AG04450 (cell line): ENCODE data around the gene DHCR7. TPM values are rescaled to one million over a fixed set of nuclear protein-coding genes. Genes with fewer than 3 reads are reported as not detected.
"Not testable (repeated sequence)": the region's sequence is repeated elsewhere in the genome, so short reads cannot be mapped to it uniquely, and the experiment has no call there.

Source experiments
- CTCF ChIA-PET: fragments of 300-600, 350-600 bp; formaldehyde crosslinking; extraction: SDS; loops from one replicate; lab custom pipeline; 2022; ENCODE audit warnings: antibody characterized with exemption, inconsistent platforms; lab: Charles Lee
- POLR2A ChIA-PET: fragments of 350-600 bp; formaldehyde crosslinking; extraction: SDS; loops from one replicate; lab custom pipeline; 2021; ENCODE audit warnings: antibody characterized with exemption, inconsistent platforms; lab: Yijun Ruan, JAX
- DNase-seq: peaks from one replicate; pipeline ENCODE4 v3.0.0-alpha.2; 2011; ENCODE audit warnings: low read depth, low spot score
- H3K27ac ChIP-seq: one replicate; pipeline ENCODE4 v1.5.1; 2012; ENCODE audit warnings: low read depth, low read length, control low read depth
- H3K27me3 ChIP-seq: one replicate; pipeline ENCODE4 v1.6.0; 2012; ENCODE audit warnings: low read length; ENCODE audit not compliant: control insufficient read depth, insufficient read depth
- H3K4me3 ChIP-seq: 2 replicates; pipeline ENCODE4 v1.5.1; 2011; ENCODE audit warnings: mild to moderate bottlenecking, low read depth, low read length, control low read depth
- H3K9me3 ChIP-seq: 2 replicates; pipeline ENCODE4 v1.5.1; 2012; ENCODE audit warnings: low read length; ENCODE audit not compliant: control insufficient read depth, insufficient read depth
- polyA plus RNA-seq: library from polyadenylated mRNA; depleted of rRNA; stranded (reverse); fragments of >200 nt; gene quantifications from 2 replicates; pipeline ENCODE4 v1.2.3, GENCODE V29; 2011
- TF ChIP-seq, protein P1 (sequence below): IDR thresholded peaks from 2 replicates; pipeline ENCODE4 v1.5.1; 2011; ENCODE audit warnings: low read depth, low read length, control low read depth, inconsistent platforms

Gene DHCR7
- polyA plus RNA-seq, 1 experiment, result 40.2 TPM

- TF ChIP-seq, protein P1, sequence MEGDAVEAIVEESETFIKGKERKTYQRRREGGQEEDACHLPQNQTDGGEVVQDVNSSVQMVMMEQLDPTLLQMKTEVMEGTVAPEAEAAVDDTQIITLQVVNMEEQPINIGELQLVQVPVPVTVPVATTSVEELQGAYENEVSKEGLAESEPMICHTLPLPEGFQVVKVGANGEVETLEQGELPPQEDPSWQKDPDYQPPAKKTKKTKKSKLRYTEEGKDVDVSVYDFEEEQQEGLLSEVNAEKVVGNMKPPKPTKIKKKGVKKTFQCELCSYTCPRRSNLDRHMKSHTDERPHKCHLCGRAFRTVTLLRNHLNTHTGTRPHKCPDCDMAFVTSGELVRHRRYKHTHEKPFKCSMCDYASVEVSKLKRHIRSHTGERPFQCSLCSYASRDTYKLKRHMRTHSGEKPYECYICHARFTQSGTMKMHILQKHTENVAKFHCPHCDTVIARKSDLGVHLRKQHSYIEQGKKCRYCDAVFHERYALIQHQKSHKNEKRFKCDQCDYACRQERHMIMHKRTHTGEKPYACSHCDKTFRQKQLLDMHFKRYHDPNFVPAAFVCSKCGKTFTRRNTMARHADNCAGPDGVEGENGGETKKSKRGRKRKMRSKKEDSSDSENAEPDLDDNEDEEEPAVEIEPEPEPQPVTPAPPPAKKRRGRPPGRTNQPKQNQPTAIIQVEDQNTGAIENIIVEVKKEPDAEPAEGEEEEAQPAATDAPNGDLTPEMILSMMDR, result no peak
- ChIA-PET CTCF (interaction anchor here (0.6 kb wide), 2 partner anchors 208 to 287 kb away, joined by 4 read pairs; no protein-coding TSS in a partner anchor), POLR2A (no interaction called here)
- Histone ChIP-seq H3K4me3 (no peak overlapping the region), H3K9me3 (no peaks in the 10 kb centered on the region), H3K27ac (no peak overlapping the region), H3K27me3 (peaks cover 2% of the 10 kb centered on the region)
- DNase-seq, result no peak
Observed at GRCh38 chr11:71425860-71426259, 22.3 kb downstream of the DHCR7 start.

DNA sequence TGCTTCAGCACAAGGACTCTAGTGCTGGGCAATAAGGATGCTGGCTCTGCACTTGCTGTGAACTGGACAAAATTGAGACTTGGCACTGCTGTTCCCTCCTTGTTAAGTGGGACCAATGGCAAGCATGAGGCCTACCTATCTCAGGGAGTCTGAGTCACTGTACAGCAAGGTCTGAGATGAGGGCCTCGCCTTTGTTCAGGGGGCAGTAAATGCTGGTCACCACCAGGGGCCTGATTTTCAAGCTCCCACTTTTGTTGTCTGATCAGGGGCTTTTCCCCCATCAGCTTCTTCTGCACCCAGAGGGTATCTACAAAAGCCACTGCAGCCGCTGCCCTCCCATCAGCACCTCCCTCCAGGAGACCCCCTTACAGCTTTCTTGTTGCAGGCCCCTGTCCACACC, 22.8 kb downstream of the DHCR7 start:
- no peak overlapping the region for H3K4me3 ChIP-seq
- ChIA-PET CTCF (no interaction called here), POLR2A (no interaction called here)
- H3K27me3 ChIP-seq, result peaks cover 2% of the 10 kb centered on the region
- no peaks in the 10 kb centered on the region for H3K9me3 ChIP-seq
- no peak overlapping the region for H3K27ac ChIP-seq
- DNase-seq, result no peak
- TF ChIP-seq, protein P1, result no peak

- no peak overlapping the region for H3K4me3 ChIP-seq
- peaks cover 4% of the 10 kb centered on the region for H3K27me3 ChIP-seq
- CTCF ChIA-PET, result no interaction called here
- TF ChIP-seq, protein P1, result no peak
- no peaks in the 10 kb centered on the region for H3K9me3 ChIP-seq
- POLR2A ChIA-PET, result no interaction called here
- no peak for DNase-seq
- H3K27ac ChIP-seq, result no peak overlapping the region
Observed at GRCh38 chr11:71423181-71423790, 24.9 kb downstream of the DHCR7 start.

GRCh38 chr11:71422318-71422717, 25.9 kb downstream of the DHCR7 start:
- H3K9me3 ChIP-seq, H3K27ac ChIP-seq, H3K27me3 ChIP-seq, POLR2A ChIA-PET, DNase-seq, H3K4me3 ChIP-seq, CTCF ChIA-PET: not testable (repeated sequence)

GRCh38 chr11:71421392-71421950, 26.7 kb downstream of the DHCR7 start:
- DNase-seq, result no peak
- ChIA-PET CTCF (no interaction called here), POLR2A (no interaction called here)
- H3K27me3 ChIP-seq, result peaks cover 4% of the 10 kb centered on the region
- no peak overlapping the region for H3K4me3 ChIP-seq
- no peak overlapping the region for H3K27ac ChIP-seq
- no peaks in the 10 kb centered on the region for H3K9me3 ChIP-seq
- TF ChIP-seq, protein P1, result no peak
